HG03066 (cell line): ENCODE results near the gene RPE.

Experiments
- ATAC-seq: cut with Tn5 transposase; IDR thresholded peaks from one replicate; pipeline ENCODE4 v1.9.1; 2021; ENCODE audit warnings: low read depth; ENCODE audit not compliant: unreplicated experiment

RPE gene

DNA sequence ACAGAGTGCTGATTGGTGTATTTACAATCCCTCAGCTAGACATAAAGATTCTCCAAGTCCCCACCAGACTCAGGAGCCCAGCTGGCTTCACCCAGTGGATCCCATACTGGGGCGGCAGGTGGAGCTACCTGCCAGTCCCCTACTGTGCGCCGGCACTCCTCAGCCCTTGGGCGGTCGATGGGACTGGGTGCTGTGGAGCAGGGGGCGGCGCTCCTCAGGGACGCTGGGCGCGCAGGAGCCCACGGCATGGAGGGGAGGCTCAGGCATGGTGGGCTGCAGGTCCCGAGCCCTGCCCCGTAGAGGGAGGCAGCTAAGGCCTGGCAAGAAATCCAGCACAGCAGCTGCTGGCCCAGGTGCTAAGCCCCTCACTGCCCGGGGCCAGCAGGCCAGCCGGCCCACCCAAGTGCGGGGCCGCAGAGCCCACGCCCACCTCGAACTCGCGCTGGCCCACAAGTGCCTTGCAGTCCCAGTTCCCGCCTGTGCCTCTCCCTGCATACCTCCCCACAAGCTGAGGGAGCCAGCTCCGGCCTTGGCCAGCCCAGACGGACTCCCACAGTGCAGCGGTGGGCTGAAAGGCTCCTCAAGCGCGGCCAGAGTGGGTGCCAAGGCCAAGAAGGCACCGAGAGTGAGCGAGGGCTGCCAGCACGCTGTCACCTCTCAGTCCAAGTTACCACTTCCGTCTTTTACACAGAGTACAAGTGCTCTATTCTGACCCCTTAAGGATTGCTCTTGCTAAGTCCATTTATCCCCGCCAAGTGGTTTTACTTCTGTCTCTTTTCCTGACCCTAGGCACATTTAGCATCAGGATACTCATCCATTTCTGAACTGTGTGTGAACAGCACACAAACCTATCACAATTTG is 1.7 kb upstream of the RPE start:
- no peak for ATAC-seq

DNA sequence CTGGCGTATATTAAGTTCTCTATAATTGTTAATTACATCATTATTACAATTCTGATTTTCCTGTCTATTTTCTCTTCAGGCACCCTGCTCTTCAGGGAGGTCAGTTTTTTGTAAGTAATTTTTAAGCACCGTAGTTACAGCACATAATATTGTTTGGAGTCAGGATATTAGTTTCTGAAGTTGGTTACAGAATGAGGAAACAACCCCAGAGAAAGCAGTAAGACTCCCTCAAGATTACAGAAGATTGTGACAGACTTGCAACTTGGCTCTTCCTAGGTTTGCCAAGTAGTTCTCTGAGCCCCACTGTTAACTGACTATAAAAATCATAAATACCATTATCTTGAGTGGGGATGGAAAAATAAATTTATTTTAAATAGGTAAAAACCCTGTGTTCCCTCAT is 921 bp downstream of the RPE start:
- no peak for ATAC-seq

DNA sequence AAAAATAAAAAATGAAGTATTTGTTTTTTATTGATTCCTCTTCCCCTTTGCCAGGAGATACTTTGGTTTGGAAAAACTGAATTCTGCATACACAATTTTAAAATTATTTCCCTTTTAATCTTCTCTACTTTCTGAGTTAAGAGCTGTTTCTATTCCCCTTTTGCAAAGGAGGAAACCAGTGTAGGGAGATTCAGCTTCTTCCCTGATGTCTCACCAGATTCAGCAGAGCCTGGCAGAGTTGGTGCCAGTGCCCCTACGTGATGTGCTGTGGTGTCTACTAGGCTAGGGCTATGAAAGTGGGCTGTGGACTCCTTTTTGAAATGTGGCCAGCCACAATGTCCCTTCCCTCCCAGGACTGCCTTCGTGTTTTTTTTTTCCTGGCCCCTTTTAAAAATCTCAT is 2.4 kb downstream of the RPE start:
- no peak for ATAC-seq

GRCh38 chr2:210007895-210008294 is 5.5 kb downstream of the RPE start:
- ATAC-seq: no peak

GRCh38 chr2:210009126-210009525 is 6.7 kb downstream of the RPE start:
- ATAC-seq: no peak

DNA sequence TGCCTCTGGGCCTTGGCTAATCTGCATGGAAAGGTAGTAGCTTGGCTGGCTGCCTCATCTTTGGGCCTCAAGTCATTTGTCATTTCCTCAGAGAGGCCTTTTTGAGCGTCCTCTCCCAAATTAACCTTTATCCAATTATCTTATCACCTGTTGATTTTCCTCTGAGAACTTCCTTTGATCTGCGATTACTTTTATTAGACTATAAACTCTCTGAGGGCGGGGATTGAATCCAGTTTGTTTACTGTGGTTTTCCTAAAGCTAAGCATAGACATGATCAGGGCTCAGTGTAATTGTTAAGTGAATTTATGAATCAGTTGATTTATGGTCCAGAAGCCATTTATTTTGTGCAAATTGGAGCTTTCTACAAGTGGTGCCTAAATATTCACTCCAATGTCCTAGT is 7.5 kb downstream of the RPE start:
- no peak for ATAC-seq

DNA sequence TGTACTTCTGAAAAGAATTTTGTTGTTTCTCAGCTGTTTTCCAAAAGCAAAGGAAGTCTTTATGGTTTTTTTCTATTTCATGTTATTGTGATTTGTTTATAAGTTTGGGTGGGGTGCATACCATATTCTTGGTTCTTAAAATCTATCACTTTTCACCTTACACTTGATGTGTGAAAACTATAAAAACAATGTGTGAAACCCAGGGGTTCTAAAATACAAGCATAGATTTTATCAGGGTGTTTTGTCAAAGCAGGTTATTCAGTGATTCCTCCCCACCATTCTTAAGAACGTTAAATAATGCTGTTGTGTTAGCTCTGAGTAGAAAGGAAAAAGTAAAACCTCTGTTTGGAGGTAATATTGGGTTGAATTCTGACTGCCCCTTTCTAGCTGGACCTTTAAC is 17.7 kb downstream of the RPE start:
- ATAC-seq: no peak

DNA sequence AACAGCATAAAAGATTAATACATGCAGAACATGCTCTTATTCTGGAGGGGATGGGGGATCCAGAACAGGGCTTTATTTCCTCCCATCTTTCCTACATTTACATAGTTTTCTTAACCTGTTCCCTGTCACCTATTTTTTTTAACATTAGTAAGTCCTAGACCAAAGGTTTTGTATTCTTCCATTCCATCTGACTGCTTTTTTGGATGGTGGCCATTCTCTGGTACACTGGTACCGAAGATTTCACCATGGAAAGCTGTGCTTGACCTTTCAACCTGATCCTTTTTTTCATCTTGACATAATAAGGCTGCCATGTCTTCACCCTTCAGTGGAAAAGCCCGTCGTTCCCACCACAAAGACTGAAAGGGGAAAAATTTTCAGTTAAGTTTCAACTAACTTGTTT is 20.4 kb downstream of the RPE start:
- no peak for ATAC-seq

- ATAC-seq: no peak
Measured at GRCh38 chr2:210027608-210028007, 25.2 kb downstream of the RPE start.

GRCh38 chr2:210028178-210028577 is 25.7 kb downstream of the RPE start:
- ATAC-seq: no peak

- ATAC-seq: no peak
Measured at GRCh38 chr2:210034087-210034683, 31.7 kb downstream of the RPE start.

GRCh38 chr2:210035679-210036078 is 33.2 kb downstream of the RPE start:
- ATAC-seq: no peak

GRCh38 chr2:210038078-210038477 is 35.6 kb downstream of the RPE start:
- no peak for ATAC-seq

- no peak for ATAC-seq
Measured at GRCh38 chr2:210046851-210047500, 44.5 kb downstream of the RPE start.

DNA sequence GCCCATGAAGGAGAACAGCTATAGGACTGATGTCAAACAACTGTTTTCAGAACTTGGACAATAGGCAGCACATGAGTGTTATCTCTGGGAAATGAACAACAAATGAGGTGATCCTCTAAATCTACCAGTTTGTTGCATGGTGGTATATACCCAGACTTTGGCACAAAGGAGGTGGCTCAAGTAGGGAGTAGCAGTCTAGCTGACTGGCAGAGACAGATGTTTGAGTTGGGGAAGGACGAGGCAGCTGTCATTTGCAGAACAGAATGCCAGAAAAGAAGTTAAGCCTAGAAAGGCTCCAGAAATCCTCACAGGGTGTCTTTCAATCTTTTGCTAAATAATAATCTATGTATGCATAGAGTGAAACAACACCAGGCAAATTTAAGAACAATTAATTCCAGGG is 47.4 kb downstream of the RPE start:
- no peak for ATAC-seq

GRCh38 chr2:210050885-210051284 is 48.4 kb downstream of the RPE start:
- ATAC-seq: no peak

DNA sequence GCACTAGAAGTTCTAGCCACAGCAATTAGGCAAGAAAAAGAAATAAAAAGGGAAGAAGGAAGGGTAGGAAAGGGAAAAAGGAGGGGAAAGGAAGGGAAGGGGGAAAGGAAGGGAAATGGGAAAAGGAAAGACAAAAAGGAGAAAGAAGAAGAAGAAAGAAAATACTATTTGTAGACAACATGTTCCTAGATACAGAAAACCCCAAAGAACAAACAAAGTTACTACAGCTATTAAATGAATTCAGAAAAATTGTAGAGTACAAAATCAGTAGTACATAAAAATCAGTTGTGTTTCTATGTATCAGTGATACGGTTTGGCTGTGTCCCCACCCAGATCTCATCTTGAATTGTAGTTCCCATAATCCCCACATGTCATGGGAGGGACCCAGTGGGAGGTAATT is 52.3 kb downstream of the RPE start:
- ATAC-seq: no peak

DNA sequence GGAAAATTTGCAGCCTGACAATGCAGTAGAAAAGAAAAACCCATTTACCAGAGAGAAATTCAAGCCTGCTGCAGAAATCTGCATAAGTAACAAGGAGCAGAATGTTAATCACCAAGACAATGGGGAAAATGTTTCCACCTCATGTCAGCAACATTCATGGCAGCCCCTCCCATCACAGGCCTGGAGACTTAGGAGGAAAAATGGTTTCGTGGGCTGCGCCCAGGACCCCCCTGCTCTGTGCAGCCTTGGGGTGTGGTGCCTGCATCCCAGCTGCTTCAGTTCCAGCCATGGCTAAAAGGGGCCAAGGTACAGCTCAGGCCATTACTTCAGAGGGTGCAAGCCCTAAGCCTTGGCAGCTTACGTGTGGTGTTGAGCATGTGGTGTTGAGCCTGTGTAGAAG is 53.4 kb downstream of the RPE start:
- ATAC-seq: no peak

GRCh38 chr2:210063306-210063705 is 60.9 kb downstream of the RPE start:
- no peak for ATAC-seq
